Tibial nerve (tissue), 4 donors: ENCODE measurements around the gene SLC29A3. TPM values are rescaled to one million over a fixed set of nuclear protein-coding genes. Genes with fewer than 3 reads are reported as not detected.

ENCODE experiments used
- DNase-seq, 2 donors: peaks; one replicate each; pipeline ENCODE4 v3.0.0-alpha.2; 2019; ENCODE audit warnings: low spot score in 2 of 2
- H3K27ac ChIP-seq, 4 donors: fragments of 200-600 bp; sonication (generic) in 3 of 4; one replicate each; pipeline ENCODE4 v1.5.1; 2017 to 2019; ENCODE audit warnings: mild to moderate bottlenecking in 1 of 4
- H3K27me3 ChIP-seq, 2 donors: fragments of 200-600 bp; sonication (generic) in 1 of 2; one replicate each; pipeline versions ENCODE4 v1.5.1 to v1.6.0; 2017 to 2019
- H3K36me3 ChIP-seq, 3 donors: fragments of 200-600 bp; sonication (generic); one replicate each; pipeline ENCODE4 v1.5.1; 2018 to 2019
- H3K4me1 ChIP-seq, 4 donors: fragments of 200-600 bp; sonication (generic) in 3 of 4; one replicate each; pipeline ENCODE4 v1.5.1; 2017 to 2019
- H3K4me3 ChIP-seq, 4 donors: fragments of 200-600 bp; sonication (generic) in 3 of 4; one replicate each; pipeline ENCODE4 v1.5.1; 2017 to 2019; ENCODE audit warnings: mild to moderate bottlenecking in 1 of 4, moderate library complexity in 1 of 4
- H3K9me3 ChIP-seq, 4 donors: fragments of 200-600 bp; sonication (generic) in 3 of 4; one replicate each; pipeline ENCODE4 v1.5.1; 2017 to 2019
- EP300 ChIP-seq, 2 donors: sonication (generic); formaldehyde crosslinking; IDR thresholded peaks; one replicate each; pipeline ENCODE4 v1.6.1; 2017; ENCODE audit warnings: antibody characterized with exemption in 2 of 2, mild to moderate bottlenecking in 1 of 2
- POLR2A ChIP-seq, 2 donors: fragments of 450-650 bp; IDR thresholded peaks; one replicate each; pipeline ENCODE4 v1.6.1; 2017; ENCODE audit warnings: antibody characterized with exemption in 2 of 2, mild to moderate bottlenecking in 2 of 2, moderate library complexity in 2 of 2
- WGBS, 2 donors: methylation state at CpG; one replicate each; pipeline ENCODE4 v1.1.5; 2018; 5-methylcytosine and 5-hydroxymethylcytosine counted together
- total RNA-seq, 4 donors: library from RNA; depleted of rRNA; stranded (reverse); fragments of >200 nt; gene quantifications; one replicate each; pipeline ENCODE4 v1.1.0, GENCODE V29; 2016
- TF ChIP-seq, protein P1 (sequence below), 5 experiments: fragments of 200-600 bp in 3 of 5; fragments of 450-650 bp in 2 of 5; sonication (generic) in 3 of 5; IDR thresholded peaks; one replicate each; pipeline ENCODE4 v1.5.1; 2016 to 2019; ENCODE audit warnings: antibody characterized with exemption in 5 of 5, mild to moderate bottlenecking in 3 of 5, moderate library complexity in 2 of 5

Gene SLC29A3
- total RNA-seq, 4 donors from 2014 or later = 6.5 to 10.1 (median 7.4) TPM

DNA sequence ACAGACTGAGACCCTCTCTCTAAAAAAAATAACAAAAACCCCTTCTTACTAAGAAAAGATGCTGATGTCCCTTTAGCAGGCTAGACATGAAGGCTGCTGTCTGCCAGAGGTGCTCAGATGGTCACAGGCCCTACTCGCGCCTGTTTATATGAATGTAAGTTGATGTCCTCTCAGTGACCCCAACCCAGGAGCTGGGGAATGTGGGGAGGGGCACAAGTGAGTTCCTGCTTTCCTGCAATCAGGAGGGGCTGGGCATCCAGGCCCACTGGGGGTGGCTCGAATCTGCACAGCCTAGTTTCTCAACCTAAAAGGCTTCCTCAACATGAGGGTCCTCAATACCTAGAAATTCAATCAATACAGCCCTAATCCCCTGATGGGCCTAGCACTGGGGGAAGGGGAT, 12.1 kb upstream of the SLC29A3 start:
- 67 to 71% methylated on average over 3 of the region's 3 CpGs for WGBS, 2 donors
- no peaks in the 10 kb centered on the region for H3K9me3 ChIP-seq
- H3K27me3 ChIP-seq = no peaks in the 10 kb centered on the region
- no peak overlapping the region for H3K4me3 ChIP-seq
- DNase-seq = no peak
- TF ChIP-seq, protein P1, sequence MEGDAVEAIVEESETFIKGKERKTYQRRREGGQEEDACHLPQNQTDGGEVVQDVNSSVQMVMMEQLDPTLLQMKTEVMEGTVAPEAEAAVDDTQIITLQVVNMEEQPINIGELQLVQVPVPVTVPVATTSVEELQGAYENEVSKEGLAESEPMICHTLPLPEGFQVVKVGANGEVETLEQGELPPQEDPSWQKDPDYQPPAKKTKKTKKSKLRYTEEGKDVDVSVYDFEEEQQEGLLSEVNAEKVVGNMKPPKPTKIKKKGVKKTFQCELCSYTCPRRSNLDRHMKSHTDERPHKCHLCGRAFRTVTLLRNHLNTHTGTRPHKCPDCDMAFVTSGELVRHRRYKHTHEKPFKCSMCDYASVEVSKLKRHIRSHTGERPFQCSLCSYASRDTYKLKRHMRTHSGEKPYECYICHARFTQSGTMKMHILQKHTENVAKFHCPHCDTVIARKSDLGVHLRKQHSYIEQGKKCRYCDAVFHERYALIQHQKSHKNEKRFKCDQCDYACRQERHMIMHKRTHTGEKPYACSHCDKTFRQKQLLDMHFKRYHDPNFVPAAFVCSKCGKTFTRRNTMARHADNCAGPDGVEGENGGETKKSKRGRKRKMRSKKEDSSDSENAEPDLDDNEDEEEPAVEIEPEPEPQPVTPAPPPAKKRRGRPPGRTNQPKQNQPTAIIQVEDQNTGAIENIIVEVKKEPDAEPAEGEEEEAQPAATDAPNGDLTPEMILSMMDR (IDR thresholded peaks at IDR 0.05) = no peak
- TF ChIP-seq EP300 (IDR thresholded peaks at IDR 0.05) (no peak), POLR2A (IDR thresholded peaks at IDR 0.05) (no peak)
- H3K27ac ChIP-seq = no peak overlapping the region
- H3K4me1 ChIP-seq = no peaks in the 10 kb centered on the region
- no peaks in the 10 kb centered on the region for H3K36me3 ChIP-seq

DNA sequence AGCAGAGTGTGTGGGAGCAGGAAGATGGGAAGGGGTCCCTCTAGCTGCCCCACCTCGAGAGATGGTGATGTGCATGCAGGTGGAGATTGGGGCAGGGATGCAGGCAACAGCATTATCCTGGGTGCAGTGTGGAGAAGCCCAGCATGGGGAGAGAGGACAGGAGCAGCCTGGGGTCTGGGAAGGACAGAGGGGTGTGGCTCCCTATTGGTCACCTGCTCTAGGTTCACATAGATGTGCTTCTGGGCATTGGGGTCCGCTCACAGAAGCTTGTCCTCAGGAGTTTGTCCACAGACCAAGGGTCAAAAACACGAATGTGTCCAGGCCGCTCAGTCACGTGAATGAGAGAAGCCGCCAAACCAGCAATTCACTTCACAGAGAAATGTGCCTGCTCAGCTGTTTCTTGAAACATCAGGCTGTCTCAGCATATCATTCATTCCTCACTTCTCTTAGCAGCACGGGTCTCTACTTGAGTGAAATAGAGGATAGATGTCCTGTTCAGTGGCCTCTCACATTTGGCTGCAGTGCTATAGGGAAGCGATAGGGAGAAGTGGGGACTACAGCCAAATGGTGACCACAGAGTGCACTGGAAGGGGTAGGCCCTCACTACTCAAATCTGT, 11.5 kb upstream of the SLC29A3 start:
- H3K4me3 ChIP-seq = no peak overlapping the region
- H3K27ac ChIP-seq = no peak overlapping the region
- H3K36me3 ChIP-seq = no peaks in the 10 kb centered on the region
- no peaks in the 10 kb centered on the region for H3K4me1 ChIP-seq
- H3K27me3 ChIP-seq = no peaks in the 10 kb centered on the region
- no peaks in the 10 kb centered on the region for H3K9me3 ChIP-seq
- WGBS, 2 donors = 48 to 55% methylated on average over 8 of the region's 8 CpGs
- TF ChIP-seq POLR2A (IDR thresholded peaks at IDR 0.05) (no peak), EP300 (IDR thresholded peaks at IDR 0.05) (no peak)
- TF ChIP-seq, protein P1 (IDR thresholded peaks at IDR 0.05) = no peak
- DNase-seq = no peak

DNA sequence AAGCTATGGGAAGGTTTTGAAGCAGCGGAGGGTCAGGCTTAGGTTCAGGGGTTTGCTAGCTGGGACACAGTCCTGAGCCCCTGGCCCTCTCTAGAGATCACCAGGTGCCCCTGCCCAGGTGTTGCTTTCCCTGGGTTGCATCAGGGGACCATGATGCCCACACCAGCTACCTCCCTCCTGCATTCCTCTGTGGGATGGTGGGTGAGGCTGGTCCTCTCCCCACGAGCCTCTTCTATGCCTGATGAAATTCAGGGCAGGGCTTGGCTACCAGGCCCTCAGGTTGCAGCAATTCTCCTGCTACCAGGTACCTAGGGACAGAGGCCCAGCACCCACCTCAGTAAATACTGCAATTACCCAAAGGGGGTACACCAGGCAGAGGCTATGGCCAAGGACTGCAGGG, 10.8 kb upstream of the SLC29A3 start:
- no peaks in the 10 kb centered on the region for H3K9me3 ChIP-seq
- H3K36me3 ChIP-seq = no peaks in the 10 kb centered on the region
- no peak for DNase-seq
- 80 to 95% methylated on average over 2 of the region's 2 CpGs for WGBS, 2 donors
- H3K4me1 ChIP-seq = no peaks in the 10 kb centered on the region
- H3K4me3 ChIP-seq = no peak overlapping the region
- no peaks in the 10 kb centered on the region for H3K27me3 ChIP-seq
- H3K27ac ChIP-seq = no peak overlapping the region
- TF ChIP-seq POLR2A (IDR thresholded peaks at IDR 0.05) (no peak), EP300 (IDR thresholded peaks at IDR 0.05) (no peak)
- TF ChIP-seq, protein P1 (IDR thresholded peaks at IDR 0.05) = no peak

DNA sequence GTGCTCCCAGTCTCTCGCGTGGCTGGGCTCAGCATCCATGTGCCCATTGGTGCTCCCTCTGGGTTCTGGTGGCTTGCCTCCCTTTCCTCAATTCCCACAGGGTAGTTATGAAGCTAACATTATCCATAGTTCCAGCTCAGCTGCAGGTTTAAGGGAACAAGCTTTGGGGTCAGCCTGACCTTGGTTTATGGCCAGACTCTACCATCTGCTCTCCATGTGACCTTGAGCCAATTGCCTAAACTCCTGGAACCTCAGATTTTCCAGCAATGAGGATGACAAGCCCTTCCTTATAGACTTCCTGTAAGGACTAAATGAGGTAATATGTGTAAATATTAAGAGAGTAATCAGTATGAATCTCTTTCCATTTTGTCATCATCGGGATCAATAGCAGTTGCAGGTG, 10.1 kb upstream of the SLC29A3 start:
- WGBS, 2 donors = 74 to 81% methylated on average over 3 of the region's 3 CpGs
- Histone ChIP-seq H3K4me1 (peaks cover 0 to 7% (median 4%) of the 10 kb centered on the region in 4 donors), H3K27me3 (no peaks in the 10 kb centered on the region), H3K27ac (no peak overlapping the region), H3K4me3 (no peak overlapping the region), H3K9me3 (no peaks in the 10 kb centered on the region), H3K36me3 (no peaks in the 10 kb centered on the region)
- no peak for TF ChIP-seq POLR2A (IDR thresholded peaks at IDR 0.05)
- TF ChIP-seq EP300 (IDR thresholded peaks at IDR 0.05) = no peak
- TF ChIP-seq, protein P1 (IDR thresholded peaks at IDR 0.05) = no peak
- DNase-seq = no peak

DNA sequence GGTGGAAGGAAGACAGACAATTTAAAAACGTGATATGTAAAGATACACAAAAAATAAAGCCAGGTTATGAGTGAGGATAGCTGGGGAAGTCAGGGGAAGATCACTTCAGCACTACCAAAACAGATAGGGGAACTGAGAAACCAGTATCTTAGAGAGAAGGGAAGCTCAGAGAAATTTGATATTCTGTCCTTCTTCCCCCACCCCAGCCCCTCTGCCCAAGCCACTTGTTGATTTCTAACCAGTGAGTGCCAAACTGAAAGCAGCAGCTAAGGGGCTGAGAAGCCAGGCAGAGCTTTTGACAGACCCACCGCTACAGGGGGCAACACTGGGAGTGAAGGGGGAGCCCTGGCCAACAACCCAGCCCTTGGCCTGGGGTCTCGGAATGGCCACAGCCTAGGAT, 9.1 kb upstream of the SLC29A3 start:
- Histone ChIP-seq H3K36me3 (no peaks in the 10 kb centered on the region), H3K27ac (no peak overlapping the region), H3K4me1 (peaks cover 0 to 16% (median 5%) of the 10 kb centered on the region in 4 donors), H3K27me3 (no peaks in the 10 kb centered on the region), H3K4me3 (no peak overlapping the region), H3K9me3 (no peaks in the 10 kb centered on the region)
- TF ChIP-seq, protein P1 (IDR thresholded peaks at IDR 0.05) = no peak
- TF ChIP-seq EP300 (IDR thresholded peaks at IDR 0.05) (no peak), POLR2A (IDR thresholded peaks at IDR 0.05) (no peak)
- DNase-seq = no peak
- WGBS, 2 donors = 58 to 69% methylated on average over 3 of the region's 3 CpGs
